OCI-LY7 (cell line): ENCODE measurements around the gene CHL1. TPM values are rescaled to one million over a fixed set of nuclear protein-coding genes. Genes with fewer than 3 reads are reported as not detected.

Source experiments
- BruUV-seq: library from RNA; stranded (reverse); fragments of 400-500 nt; replicated peaks from 2 replicates; lab custom pipeline; 2021; lab: Mats Ljungman, UMichigan
- CTCF ChIA-PET: fragments of 300-600 bp; sonication (Branson Sonifier 250); formaldehyde crosslinking; loops from one replicate; lab custom pipeline; 2022; ENCODE audit warnings: antibody characterized with exemption; ENCODE audit not compliant: unreplicated experiment; lab: Charles Lee
- POLR2A ChIA-PET: fragments of 300-600 bp; sonication (Branson Sonifier 250); formaldehyde crosslinking; loops from one replicate; lab custom pipeline; 2022; ENCODE audit warnings: antibody characterized with exemption; lab: Charles Lee
- DNase-seq: peaks from one replicate; pipeline ENCODE4 v3.0.0-alpha.2; 2015; ENCODE audit warnings: low spot score
- H2AFZ ChIP-seq: fragments of 200-600 bp; sonication (generic), shearing (Covaris generic); 2 replicates; pipeline ENCODE4 v1.6.1; 2014; ENCODE audit warnings: mild to moderate bottlenecking, antibody characterized with exemption, low read length, moderate library complexity
- H3K27ac ChIP-seq: fragments of 200-600 bp; sonication (generic); 2 replicates; pipeline ENCODE4 v1.5.1; 2014; ENCODE audit warnings: mixed run types, low read depth, mild to moderate bottlenecking, moderate library complexity, low read length, inconsistent platforms; ENCODE audit not compliant: poor library complexity, severe bottlenecking
- H3K36me3 ChIP-seq: fragments of 200-600 bp; sonication (generic); 2 replicates; pipeline ENCODE4 v1.6.1; 2014; ENCODE audit warnings: mild to moderate bottlenecking, antibody characterized with exemption, low read length, moderate library complexity, mixed read lengths; ENCODE audit not compliant: insufficient read depth
- H3K4me1 ChIP-seq: fragments of 200-600 bp; sonication (generic); 2 replicates; pipeline ENCODE4 v1.5.1; 2014; ENCODE audit warnings: mild to moderate bottlenecking, low read length; ENCODE audit not compliant: insufficient read depth, poor library complexity, severe bottlenecking
- H3K4me2 ChIP-seq: fragments of 200-600 bp; sonication (generic); 2 replicates; pipeline ENCODE4 v1.6.1; 2014; ENCODE audit warnings: mild to moderate bottlenecking, low read length
- H3K4me3 ChIP-seq: fragments of 200-600 bp; sonication (generic); 2 replicates; pipeline ENCODE4 v1.5.1; 2014; ENCODE audit warnings: mild to moderate bottlenecking, low read depth, low read length; ENCODE audit not compliant: poor library complexity, severe bottlenecking
- H3K79me2 ChIP-seq: fragments of 200-600 bp; sonication (generic); 2 replicates; pipeline ENCODE4 v1.6.1; 2016; ENCODE audit warnings: low read depth, mild to moderate bottlenecking, low read length, moderate library complexity, mixed read lengths; ENCODE audit not compliant: insufficient read depth
- H3K9me2 ChIP-seq: fragments of 200-600 bp; sonication (generic); 2 replicates; pipeline ENCODE4 v1.6.1; 2016; ENCODE audit warnings: mild to moderate bottlenecking, low read length, mixed read lengths; ENCODE audit not compliant: insufficient read depth
- H3K9me3 ChIP-seq: fragments of 200-600 bp; sonication (generic); 2 replicates; pipeline ENCODE4 v1.6.1; 2014; ENCODE audit warnings: mild to moderate bottlenecking, mixed run types, low read length, mixed read lengths
- H4K20me1 ChIP-seq: fragments of 200-600 bp; sonication (generic); 2 replicates; pipeline ENCODE4 v1.6.1; 2014; ENCODE audit warnings: mild to moderate bottlenecking, antibody characterized with exemption, low read length, moderate library complexity, mixed read lengths; ENCODE audit not compliant: insufficient read depth
- EZH2phosphoT487 ChIP-seq: fragments of 200-600 bp; sonication (generic); IDR thresholded peaks from 2 replicates; pipeline ENCODE4 v1.6.1; 2018; ENCODE audit warnings: low read depth, borderline replicate concordance, mild to moderate bottlenecking, mixed run types, antibody characterized with exemption, low read length, moderate library complexity, mixed read lengths
- intact Hi-C: fragments of 100-400 bp; cut with micrococcal nuclease; formaldehyde crosslinking; loops from one replicate; pipeline ENCODE4 v1.10.0; 2022; ENCODE audit not compliant: unreplicated experiment
- small RNA-seq: library from RNA; depleted of rRNA; stranded (forward); fragments of <200 nt; gene quantifications from one replicate; pipeline ENCODE3, GENCODE V24; 2014
- total RNA-seq, 2 experiments: library from RNA; depleted of rRNA in 1 of 2; stranded (reverse); fragments of >200 nt in 1 of 2; shearing (Covaris generic) in 1 of 2; gene quantifications; 2 replicates each; pipeline ENCODE4 v1.2.3, GENCODE V29; 2014 to 2022
- TF ChIP-seq, protein P1 (sequence below): fragments of 200-600 bp; sonication (generic); conservative IDR thresholded peaks from 2 replicates; pipeline ENCODE4 v1.5.1; 2014; ENCODE audit warnings: mild to moderate bottlenecking, antibody characterized with exemption, low read length, moderate library complexity, mixed read lengths

The CHL1 gene
- total RNA-seq, 2 experiments from 2014 or later, result 0.51 TPM; not detected in 1

DNA sequence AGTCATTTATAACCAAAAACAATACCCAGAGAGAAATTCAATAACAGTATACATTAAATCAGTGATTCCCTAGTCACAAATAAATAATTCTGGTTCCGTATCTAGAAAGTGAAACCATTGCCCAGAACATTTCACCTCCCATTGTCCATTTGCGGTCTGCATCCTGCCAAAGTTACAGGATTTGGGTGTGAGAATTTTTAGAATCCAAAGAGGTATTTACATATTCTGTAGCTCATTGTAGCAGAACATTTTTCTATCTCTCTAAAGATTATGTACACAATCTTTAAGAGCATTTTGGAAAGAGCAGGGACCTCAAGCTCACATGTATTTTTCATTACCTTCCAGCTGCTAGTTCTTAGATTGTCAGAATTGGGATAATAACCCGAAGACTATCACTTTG lies 261.6 kb downstream of the CHL1 start:
- TF ChIP-seq, protein P1, sequence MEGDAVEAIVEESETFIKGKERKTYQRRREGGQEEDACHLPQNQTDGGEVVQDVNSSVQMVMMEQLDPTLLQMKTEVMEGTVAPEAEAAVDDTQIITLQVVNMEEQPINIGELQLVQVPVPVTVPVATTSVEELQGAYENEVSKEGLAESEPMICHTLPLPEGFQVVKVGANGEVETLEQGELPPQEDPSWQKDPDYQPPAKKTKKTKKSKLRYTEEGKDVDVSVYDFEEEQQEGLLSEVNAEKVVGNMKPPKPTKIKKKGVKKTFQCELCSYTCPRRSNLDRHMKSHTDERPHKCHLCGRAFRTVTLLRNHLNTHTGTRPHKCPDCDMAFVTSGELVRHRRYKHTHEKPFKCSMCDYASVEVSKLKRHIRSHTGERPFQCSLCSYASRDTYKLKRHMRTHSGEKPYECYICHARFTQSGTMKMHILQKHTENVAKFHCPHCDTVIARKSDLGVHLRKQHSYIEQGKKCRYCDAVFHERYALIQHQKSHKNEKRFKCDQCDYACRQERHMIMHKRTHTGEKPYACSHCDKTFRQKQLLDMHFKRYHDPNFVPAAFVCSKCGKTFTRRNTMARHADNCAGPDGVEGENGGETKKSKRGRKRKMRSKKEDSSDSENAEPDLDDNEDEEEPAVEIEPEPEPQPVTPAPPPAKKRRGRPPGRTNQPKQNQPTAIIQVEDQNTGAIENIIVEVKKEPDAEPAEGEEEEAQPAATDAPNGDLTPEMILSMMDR, result no peak
- no peak overlapping the region for H3K4me2 ChIP-seq
- H4K20me1 ChIP-seq, result no peaks in the 10 kb centered on the region
- no peak overlapping the region for H3K27ac ChIP-seq
- H2AFZ ChIP-seq, result no peak overlapping the region
- intact Hi-C loops, result no loop called here
- no peaks in the 10 kb centered on the region for H3K36me3 ChIP-seq
- no peaks in the 10 kb centered on the region for H3K79me2 ChIP-seq
- H3K9me2 ChIP-seq, result no peaks in the 10 kb centered on the region
- H3K4me3 ChIP-seq, result no peak overlapping the region
- H3K9me3 ChIP-seq, result no peaks in the 10 kb centered on the region
- ChIA-PET POLR2A (interaction anchor here (1.2 kb wide), 1 partner anchor 8 kb away, joined by 3 read pairs; no protein-coding TSS in a partner anchor), CTCF (no interaction called here)
- no TSS peak for BruUV-seq
- peaks cover 7% of the 10 kb centered on the region for H3K4me1 ChIP-seq
- DNase-seq, result no peak

DNA sequence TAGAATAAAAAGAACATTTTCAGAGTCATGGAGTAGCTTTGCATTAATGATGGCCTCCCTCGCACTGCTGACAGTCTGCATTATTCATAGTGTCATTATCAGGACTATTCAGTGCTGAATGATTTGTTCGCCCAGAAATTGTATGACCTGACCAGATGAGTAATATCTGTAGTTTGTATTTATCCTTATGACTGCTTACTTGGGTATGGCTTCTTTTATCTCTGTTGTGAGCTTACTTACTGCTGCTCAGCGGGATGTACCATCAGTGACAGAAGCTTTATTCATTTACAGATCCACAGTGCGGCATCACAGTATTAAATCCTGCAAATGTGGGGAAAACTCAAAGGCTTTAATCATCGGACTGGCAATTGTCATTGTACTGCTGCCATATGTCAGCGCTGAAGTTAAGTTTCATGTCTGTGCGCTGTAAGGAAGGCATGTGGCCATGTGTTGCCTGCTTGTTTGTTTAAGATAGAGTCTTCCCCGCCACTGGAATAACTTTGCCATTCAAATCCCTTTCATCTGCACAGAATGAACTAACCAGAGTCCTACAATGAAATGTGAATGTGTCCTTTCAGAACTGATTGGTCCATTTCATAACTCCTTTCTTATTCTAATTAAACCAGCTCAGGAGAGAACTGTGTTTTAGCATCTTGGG lies 262.2 kb downstream of the CHL1 start:
- BruUV-seq, result no TSS peak
- H3K9me2 ChIP-seq, result no peaks in the 10 kb centered on the region
- H2AFZ ChIP-seq, result no peak overlapping the region
- no peaks in the 10 kb centered on the region for H4K20me1 ChIP-seq
- H3K27ac ChIP-seq, result no peak overlapping the region
- ChIA-PET POLR2A (interaction anchor here (0.5 to 1.2 kb wide), 3 partner anchors 8 to 585 kb away, joined by 3 to 4 read pairs (median 4); no protein-coding TSS in a partner anchor), CTCF (no interaction called here)
- intact Hi-C loops, result no loop called here
- H3K4me2 ChIP-seq, result no peak overlapping the region
- peaks cover 13% of the 10 kb centered on the region for H3K4me1 ChIP-seq
- H3K4me3 ChIP-seq, result no peak overlapping the region
- no peaks in the 10 kb centered on the region for H3K36me3 ChIP-seq
- no peaks in the 10 kb centered on the region for H3K79me2 ChIP-seq
- no peak for DNase-seq
- TF ChIP-seq, protein P1, result no peak
- TF ChIP-seq EZH2phosphoT487, result no peak
- no peaks in the 10 kb centered on the region for H3K9me3 ChIP-seq

Small RNAs within 50 kb of the gene (small RNA-seq; reads per million reads assigned to genes)
- not detected for gene RNU6-1194P
